Measurements from ENCODE around the gene EIF4EBP3. TPM values are rescaled to one million over a fixed set of nuclear protein-coding genes. Genes with fewer than 3 reads are reported as not detected.

Gene EIF4EBP3
- total RNA-seq, 1 experiment from 2014 or later, result 8.4 TPM

DNA sequence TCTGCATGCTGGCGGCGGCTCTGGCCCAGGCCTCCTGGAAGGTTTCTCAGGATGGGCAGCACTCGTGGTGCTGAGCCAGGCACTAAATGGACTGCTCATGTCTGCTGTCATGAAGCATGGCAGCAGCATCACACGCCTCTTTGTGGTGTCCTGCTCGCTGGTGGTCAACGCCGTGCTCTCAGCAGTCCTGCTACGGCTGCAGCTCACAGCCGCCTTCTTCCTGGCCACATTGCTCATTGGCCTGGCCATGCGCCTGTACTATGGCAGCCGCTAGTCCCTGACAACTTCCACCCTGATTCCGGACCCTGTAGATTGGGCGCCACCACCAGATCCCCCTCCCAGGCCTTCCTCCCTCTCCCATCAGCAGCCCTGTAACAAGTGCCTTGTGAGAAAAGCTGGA, 20.4 kb downstream of the EIF4EBP3 start (continued):
- TF ChIP-seq GABPB1 (CRISPR knock-in tag; IDR thresholded peaks at IDR 0.05) (no peak), GTF2I (CRISPR knock-in tag; conservative IDR thresholded peaks at IDR 0.05) (no peak)

DNA sequence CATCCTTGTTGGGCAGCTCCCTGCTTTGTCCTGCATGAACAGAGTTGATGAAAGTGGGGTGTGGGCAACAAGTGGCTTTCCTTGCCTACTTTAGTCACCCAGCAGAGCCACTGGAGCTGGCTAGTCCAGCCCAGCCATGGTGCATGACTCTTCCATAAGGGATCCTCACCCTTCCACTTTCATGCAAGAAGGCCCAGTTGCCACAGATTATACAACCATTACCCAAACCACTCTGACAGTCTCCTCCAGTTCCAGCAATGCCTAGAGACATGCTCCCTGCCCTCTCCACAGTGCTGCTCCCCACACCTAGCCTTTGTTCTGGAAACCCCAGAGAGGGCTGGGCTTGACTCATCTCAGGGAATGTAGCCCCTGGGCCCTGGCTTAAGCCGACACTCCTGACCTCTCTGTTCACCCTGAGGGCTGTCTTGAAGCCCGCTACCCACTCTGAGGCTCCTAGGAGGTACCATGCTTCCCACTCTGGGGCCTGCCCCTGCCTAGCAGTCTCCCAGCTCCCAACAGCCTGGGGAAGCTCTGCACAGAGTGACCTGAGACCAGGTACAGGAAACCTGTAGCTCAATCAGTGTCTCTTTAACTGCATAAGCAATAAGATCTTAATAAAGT, 21.1 kb downstream of the EIF4EBP3 start:
- no peak overlapping the region for H3K27ac Mint-ChIP-seq
- no peak for TF ChIP-seq MLX (CRISPR knock-in tag; IDR thresholded peaks at IDR 0.05)
- DNase-seq (ENCODE audit: low spot score), result no peak

GRCh38 chr5:140569197-140569596, 21.7 kb downstream of the EIF4EBP3 start:
- Mint-ChIP-seq H3K4me3 (no peak overlapping the region), H3K36me3 (peaks cover 15% of the 10 kb centered on the region), H3K4me1 (peaks cover 13% of the 10 kb centered on the region), H3K9me3 (no peaks in the 10 kb centered on the region), H3K27me3 (ENCODE audit: low read depth) (peaks cover 5% of the 10 kb centered on the region), H3K27ac (no peak overlapping the region)
- CTCF ChIA-PET, result interaction anchor here (0.9 to 1.8 kb wide), 2 partner anchors 9 to 22 kb away, joined by 3 to 5 read pairs; partner anchors contain the start of gene EIF4EBP3
- POLR2A ChIA-PET, result interaction anchor here (0.9 to 1.1 kb wide), 2 partner anchors 11 to 79 kb away, joined by 3 read pairs; partner anchors contain the start of gene IK
- DNase-seq (ENCODE audit: low spot score) (no peak), ATAC-seq (no peak)
- no peak for TF ChIP-seq TEAD1 (CRISPR knock-in tag; IDR thresholded peaks at IDR 0.05)
- TF ChIP-seq TCF7 (CRISPR knock-in tag; IDR thresholded peaks at IDR 0.05; ENCODE audit: low read depth), result no peak
- TF ChIP-seq GRHL2 (CRISPR knock-in tag; IDR thresholded peaks at IDR 0.05; ENCODE audit: insufficient replicate concordance, severe bottlenecking), result no peak
- no peak for TF ChIP-seq CREM (CRISPR knock-in tag; IDR thresholded peaks at IDR 0.05)
- no peak for TF ChIP-seq ATF3 (CRISPR knock-in tag; conservative IDR thresholded peaks at IDR 0.05)
- no peak for TF ChIP-seq ZNF396 (CRISPR knock-in tag; IDR thresholded peaks at IDR 0.05; ENCODE audit: borderline replicate concordance)
- TF ChIP-seq, protein P1, sequence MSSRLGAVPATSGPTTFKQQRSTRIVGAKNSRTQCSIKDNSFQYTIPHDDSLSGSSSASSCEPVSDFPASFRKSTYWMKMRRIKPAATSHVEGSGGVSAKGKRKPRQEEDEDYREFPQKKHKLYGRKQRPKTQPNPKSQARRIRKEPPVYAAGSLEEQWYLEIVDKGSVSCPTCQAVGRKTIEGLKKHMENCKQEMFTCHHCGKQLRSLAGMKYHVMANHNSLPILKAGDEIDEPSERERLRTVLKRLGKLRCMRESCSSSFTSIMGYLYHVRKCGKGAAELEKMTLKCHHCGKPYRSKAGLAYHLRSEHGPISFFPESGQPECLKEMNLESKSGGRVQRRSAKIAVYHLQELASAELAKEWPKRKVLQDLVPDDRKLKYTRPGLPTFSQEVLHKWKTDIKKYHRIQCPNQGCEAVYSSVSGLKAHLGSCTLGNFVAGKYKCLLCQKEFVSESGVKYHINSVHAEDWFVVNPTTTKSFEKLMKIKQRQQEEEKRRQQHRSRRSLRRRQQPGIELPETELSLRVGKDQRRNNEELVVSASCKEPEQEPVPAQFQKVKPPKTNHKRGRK (CRISPR knock-in tag; IDR thresholded peaks at IDR 0.05; ENCODE audit: borderline replicate concordance), result no peak
- TF ChIP-seq EMX1 (CRISPR knock-in tag; IDR thresholded peaks at IDR 0.05), result no peak
- TF ChIP-seq FOXK1 (CRISPR knock-in tag; IDR thresholded peaks at IDR 0.05), result no peak
- no peak for TF ChIP-seq SOX15 (CRISPR knock-in tag; IDR thresholded peaks at IDR 0.05)
- no peak for TF ChIP-seq SMAD4 (CRISPR knock-in tag; IDR thresholded peaks at IDR 0.05)
- TF ChIP-seq ZNF232 (CRISPR knock-in tag; IDR thresholded peaks at IDR 0.05), result no peak
- TF ChIP-seq, protein P2, sequence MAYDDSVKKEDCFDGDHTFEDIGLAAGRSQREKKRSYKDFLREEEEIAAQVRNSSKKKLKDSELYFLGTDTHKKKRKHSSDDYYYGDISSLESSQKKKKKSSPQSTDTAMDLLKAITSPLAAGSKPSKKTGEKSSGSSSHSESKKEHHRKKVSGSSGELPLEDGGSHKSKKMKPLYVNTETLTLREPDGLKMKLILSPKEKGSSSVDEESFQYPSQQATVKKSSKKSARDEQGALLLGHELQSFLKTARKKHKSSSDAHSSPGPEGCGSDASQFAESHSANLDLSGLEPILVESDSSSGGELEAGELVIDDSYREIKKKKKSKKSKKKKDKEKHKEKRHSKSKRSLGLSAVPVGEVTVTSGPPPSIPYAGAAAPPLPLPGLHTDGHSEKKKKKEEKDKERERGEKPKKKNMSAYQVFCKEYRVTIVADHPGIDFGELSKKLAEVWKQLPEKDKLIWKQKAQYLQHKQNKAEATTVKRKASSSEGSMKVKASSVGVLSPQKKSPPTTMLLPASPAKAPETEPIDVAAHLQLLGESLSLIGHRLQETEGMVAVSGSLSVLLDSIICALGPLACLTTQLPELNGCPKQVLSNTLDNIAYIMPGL (CRISPR knock-in tag; IDR thresholded peaks at IDR 0.05), result no peak
- TF ChIP-seq, protein P3, sequence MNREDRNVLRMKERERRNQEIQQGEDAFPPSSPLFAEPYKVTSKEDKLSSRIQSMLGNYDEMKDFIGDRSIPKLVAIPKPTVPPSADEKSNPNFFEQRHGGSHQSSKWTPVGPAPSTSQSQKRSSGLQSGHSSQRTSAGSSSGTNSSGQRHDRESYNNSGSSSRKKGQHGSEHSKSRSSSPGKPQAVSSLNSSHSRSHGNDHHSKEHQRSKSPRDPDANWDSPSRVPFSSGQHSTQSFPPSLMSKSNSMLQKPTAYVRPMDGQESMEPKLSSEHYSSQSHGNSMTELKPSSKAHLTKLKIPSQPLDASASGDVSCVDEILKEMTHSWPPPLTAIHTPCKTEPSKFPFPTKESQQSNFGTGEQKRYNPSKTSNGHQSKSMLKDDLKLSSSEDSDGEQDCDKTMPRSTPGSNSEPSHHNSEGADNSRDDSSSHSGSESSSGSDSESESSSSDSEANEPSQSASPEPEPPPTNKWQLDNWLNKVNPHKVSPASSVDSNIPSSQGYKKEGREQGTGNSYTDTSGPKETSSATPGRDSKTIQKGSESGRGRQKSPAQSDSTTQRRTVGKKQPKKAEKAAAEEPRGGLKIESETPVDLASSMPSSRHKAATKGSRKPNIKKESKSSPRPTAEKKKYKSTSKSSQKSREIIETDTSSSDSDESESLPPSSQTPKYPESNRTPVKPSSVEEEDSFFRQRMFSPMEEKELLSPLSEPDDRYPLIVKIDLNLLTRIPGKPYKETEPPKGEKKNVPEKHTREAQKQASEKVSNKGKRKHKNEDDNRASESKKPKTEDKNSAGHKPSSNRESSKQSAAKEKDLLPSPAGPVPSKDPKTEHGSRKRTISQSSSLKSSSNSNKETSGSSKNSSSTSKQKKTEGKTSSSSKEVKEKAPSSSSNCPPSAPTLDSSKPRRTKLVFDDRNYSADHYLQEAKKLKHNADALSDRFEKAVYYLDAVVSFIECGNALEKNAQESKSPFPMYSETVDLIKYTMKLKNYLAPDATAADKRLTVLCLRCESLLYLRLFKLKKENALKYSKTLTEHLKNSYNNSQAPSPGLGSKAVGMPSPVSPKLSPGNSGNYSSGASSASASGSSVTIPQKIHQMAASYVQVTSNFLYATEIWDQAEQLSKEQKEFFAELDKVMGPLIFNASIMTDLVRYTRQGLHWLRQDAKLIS (CRISPR knock-in tag; IDR thresholded peaks at IDR 0.05; ENCODE audit: borderline replicate concordance), result no peak
- TF ChIP-seq HMGA2 (CRISPR knock-in tag; IDR thresholded peaks at IDR 0.05), result no peak
- TF ChIP-seq GTF2I (CRISPR knock-in tag; conservative IDR thresholded peaks at IDR 0.05), result no peak
- TF ChIP-seq USF1 (CRISPR knock-in tag; IDR thresholded peaks at IDR 0.05), result no peak
- TF ChIP-seq ERG (CRISPR knock-in tag; IDR thresholded peaks at IDR 0.05), result no peak
- TF ChIP-seq, protein P4, sequence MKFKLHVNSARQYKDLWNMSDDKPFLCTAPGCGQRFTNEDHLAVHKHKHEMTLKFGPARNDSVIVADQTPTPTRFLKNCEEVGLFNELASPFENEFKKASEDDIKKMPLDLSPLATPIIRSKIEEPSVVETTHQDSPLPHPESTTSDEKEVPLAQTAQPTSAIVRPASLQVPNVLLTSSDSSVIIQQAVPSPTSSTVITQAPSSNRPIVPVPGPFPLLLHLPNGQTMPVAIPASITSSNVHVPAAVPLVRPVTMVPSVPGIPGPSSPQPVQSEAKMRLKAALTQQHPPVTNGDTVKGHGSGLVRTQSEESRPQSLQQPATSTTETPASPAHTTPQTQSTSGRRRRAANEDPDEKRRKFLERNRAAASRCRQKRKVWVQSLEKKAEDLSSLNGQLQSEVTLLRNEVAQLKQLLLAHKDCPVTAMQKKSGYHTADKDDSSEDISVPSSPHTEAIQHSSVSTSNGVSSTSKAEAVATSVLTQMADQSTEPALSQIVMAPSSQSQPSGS (CRISPR knock-in tag; IDR thresholded peaks at IDR 0.05; ENCODE audit: borderline replicate concordance, low read depth), result no peak

More for the DNA sequence above, 21.1 kb downstream of the EIF4EBP3 start:
- CTCF ChIA-PET, result interaction anchor here (0.9 kb wide), 1 partner anchor 8 kb away, joined by 3 read pairs; no protein-coding TSS in a partner anchor
- Mint-ChIP-seq H3K4me3 (no peak overlapping the region), H3K9me3 (no peaks in the 10 kb centered on the region), H3K27me3 (ENCODE audit: low read depth) (peaks cover 5% of the 10 kb centered on the region), H3K4me1 (peaks cover 16% of the 10 kb centered on the region), H3K36me3 (peaks cover 15% of the 10 kb centered on the region)
- no peak for ATAC-seq
- POLR2A ChIA-PET, result no interaction called here
